Renal cortex interstitium (tissue), 11 donors: ENCODE measurements around the gene BMPR1B. TPM values are rescaled to one million over a fixed set of nuclear protein-coding genes. Genes with fewer than 3 reads are reported as not detected.

Source experiments
- DNase-seq, 11 donors: peaks; one replicate each; pipeline ENCODE4 v3.0.0-alpha.2; 2013; ENCODE audit warnings: low read depth in 9 of 11, low spot score in 4 of 11; ENCODE audit errors: extremely low read depth in 1 of 11
- polyA plus RNA-seq, 3 donors: library from polyadenylated mRNA; unstranded; fragments of 120-200 nt; gene quantifications; one replicate each; pipeline ENCODE4 v1.2.1, GENCODE V29; 2013; ENCODE audit not compliant: insufficient read length in 3 of 3

The BMPR1B gene
- polyA plus RNA-seq, 3 donors, result 17.1 to 25.6 (median 17.8) TPM

- DNase-seq, result no peak
Observed at GRCh38 chr4:94976371-94977011, 218.7 kb downstream of the BMPR1B start.

- no peak for DNase-seq
Observed at GRCh38 chr4:94978904-94979303, 221.1 kb downstream of the BMPR1B start.

DNA sequence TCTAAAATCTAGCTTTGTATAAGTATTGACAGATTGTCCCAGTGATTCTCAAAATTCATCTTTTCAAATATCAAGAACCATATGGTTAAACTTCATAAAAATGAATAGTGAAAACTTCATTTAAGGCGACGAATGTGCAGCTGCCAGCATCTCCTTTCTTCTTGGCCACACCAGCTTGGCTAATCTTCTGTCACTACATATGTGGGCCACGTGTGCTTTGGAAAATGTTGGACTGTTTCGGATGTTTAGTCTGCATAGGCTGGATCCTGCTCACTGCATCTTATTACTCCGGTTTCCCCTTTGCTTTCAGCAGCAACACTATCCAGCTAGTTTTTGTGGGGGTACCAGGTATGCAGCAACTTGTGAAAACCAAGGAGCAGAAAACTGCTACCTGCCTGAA is 221.9 kb downstream of the BMPR1B start:
- DNase-seq, result no peak

- peak; percentile 25 to 76 (median 45) for DNase-seq
Observed at GRCh38 chr4:94995684-94996394, 238.1 kb downstream of the BMPR1B start.

- peak in 3 of 11 donors; percentile 10 to 24 (median 20) for DNase-seq
Observed at GRCh38 chr4:95000076-95000648, 242.4 kb downstream of the BMPR1B start.

DNA sequence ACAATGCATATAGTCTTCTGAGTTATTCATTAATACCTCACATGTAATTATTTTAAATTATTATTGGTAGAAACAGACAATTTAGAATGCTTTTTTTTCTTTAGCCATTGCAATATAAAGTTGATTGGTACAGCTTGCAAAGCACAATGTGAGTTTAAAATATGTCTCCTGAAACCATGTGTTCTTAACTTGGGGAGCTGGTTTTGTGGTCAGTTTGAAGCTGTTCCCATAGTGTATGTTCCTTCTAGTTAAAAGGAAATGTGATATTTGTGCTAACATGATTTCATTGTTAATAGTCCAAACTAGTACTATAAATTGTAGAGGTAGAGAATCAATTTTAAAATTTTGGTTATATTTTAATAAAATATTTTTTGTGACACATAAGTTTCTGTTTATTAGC is 247.2 kb downstream of the BMPR1B start:
- no peak for DNase-seq

- no peak for DNase-seq
Observed at GRCh38 chr4:95007998-95008397, 250.2 kb downstream of the BMPR1B start.

DNA sequence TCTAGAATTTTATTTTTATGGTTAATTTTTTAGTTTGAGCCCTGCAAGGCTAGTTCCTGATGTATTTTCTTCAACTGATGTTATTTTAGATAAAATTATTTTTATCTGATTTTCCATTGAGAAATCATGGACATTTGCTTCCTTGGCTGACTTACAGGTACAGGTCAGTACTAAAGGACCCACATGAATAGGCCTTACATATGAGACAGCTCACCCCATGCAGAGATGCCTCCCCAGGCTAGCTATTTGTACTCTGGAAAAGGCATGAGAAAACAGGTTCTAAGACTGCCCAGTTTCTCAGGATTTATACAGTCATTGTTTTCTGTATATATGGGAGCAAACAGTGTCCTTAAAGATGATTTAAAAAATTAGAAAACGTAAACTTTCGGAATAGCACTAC is 255.5 kb downstream of the BMPR1B start:
- no peak for DNase-seq

DNA sequence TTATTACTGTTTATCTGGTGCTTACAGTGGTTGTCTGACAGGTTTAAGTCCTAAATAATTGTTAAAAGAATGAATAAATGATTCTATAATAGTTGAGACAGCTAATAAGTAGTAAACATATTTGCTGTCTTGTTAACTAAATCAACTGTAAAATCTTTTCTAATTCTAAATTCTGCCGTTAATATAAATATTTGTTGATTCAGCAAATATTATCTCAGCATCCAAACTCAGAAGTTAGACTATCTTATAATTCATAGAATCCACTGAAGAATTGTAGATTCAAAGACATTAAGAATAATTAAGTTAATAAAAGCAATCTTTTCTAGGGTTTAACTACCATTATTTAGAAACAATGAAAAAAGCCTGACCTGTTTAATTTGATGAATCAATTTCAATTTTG is 256.3 kb downstream of the BMPR1B start:
- DNase-seq, result no peak

- DNase-seq, result no peak
Observed at GRCh38 chr4:95017305-95018064, 259.7 kb downstream of the BMPR1B start.

- no peak for DNase-seq
Observed at GRCh38 chr4:95018785-95019184, 261.0 kb downstream of the BMPR1B start.

DNA sequence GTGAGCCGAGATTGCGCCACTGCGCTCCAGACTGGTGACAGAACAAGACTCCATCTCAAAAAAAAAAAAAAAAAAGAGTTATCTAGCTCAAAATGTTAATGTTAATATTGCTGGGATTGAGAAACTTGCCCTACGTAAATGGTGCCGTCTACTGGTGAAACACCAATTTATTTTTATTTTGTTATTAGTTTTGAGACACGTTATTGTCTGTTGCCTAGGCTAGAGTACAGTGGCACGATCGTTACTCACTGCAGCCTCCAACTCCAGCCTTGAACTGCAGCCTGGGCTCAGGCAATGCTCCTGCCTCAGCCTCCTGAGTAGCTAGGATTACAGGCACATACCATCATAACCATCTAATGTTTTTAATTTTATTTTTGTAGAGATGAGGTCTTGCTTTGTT is 262.8 kb downstream of the BMPR1B start:
- DNase-seq, result no peak

DNA sequence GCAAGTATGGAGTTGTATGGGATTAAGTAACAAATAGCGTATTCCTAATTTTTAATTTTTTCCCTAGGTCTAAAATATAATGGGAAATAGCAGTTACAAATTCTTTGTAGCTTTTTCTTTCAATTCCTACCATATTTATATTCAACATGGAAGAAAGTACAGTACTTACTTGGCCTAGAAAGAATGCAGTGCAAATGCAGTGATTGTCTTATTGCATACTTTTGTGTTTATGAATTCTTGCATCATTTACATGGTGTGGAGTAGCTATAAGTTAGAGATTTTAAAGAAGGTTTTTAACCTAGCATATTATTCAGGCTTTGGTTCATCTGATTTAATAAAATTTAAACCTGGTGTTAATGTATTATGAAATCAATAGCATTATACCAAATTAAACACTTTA is 263.3 kb downstream of the BMPR1B start:
- DNase-seq, result no peak

DNA sequence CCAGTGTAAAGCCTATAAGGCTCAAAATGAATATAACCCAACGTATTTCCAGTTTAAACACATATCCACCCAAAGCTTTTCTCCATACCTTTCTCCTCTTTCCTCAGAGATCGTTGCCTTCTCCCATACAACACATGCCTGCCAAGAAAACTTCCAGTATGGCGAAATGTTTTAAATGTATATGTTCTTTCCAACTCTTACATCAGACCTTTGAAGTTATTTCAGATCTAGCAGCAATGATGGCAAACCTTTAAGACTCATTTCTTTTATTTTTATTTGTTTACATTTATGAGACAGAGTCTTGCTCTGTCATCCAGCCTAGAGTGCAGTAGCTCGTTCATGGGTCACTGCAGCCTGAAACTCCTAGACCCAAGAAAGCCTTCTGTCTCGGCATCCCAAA is 265.4 kb downstream of the BMPR1B start:
- DNase-seq, result no peak

- peak in 1 of 11 donors; percentile 20 for DNase-seq
Observed at GRCh38 chr4:95027905-95028618, 270.3 kb downstream of the BMPR1B start.

DNA sequence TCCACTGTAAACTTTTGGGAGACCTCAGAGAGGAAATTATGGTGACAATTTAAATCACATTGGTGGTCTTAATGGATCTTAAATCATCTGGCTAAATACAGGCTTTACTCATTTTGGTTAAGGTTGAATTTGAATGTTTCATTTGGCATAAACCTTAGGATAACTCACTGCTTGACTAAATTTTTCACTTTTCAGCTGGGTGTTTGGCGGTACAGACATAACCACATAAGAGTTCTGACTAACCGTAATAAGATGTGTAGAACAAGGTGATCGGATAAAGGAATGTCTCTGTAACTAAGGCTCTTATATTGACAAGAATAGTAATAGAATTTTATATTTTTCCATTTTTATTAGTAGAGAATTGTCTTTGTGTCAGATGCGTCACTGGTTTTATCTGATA is 281.0 kb downstream of the BMPR1B start:
- no peak for DNase-seq

DNA sequence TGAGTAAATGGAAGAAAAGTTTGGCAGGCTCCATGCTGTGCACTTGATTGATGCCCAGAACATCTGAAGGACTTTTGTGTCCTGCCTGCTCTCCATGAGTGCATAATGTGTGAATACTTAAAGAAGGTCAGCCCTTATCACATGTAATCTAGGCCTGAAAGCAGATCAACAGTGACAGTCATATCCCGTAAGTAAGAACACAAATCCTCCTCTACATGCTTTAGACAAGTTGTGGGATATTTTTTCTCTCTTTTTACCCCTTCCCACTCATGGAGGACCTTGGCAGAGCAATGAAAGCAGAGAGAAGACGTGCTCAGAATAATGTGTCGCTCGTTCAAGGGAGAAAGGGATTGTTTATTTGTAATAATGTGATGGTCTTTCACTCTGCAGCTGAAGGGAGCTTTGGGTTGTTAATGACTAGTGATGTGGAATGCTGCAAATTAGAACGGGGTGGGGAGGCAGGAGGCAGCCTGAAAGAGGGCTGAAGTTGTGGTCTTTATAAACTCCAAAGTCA is 286.6 kb downstream of the BMPR1B start:
- DNase-seq, result no peak

DNA sequence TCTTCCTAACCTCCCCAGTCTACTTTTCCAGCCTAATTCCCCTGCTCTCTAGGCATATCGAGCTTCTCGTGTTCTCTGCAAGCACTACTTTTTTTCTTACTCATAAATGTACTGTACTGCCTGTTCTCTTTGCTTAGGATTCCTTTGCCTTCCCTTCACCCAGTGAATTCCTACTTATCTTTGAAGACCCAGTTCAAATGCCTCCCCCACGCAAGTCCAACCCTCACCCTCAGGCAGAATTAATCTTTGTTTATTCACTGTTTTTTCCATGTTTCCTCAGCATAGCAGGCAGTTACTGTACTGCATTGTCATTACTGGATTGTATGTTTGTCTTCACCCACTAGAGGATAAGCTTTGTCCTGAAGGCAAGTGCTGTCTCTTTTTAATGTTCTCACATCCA is 287.7 kb downstream of the BMPR1B start:
- DNase-seq, result no peak

- no peak for DNase-seq
Observed at GRCh38 chr4:95048296-95048695, 290.5 kb downstream of the BMPR1B start.
